ENCODE measurements around the gene CDH22.

Gene CDH22, protein sequence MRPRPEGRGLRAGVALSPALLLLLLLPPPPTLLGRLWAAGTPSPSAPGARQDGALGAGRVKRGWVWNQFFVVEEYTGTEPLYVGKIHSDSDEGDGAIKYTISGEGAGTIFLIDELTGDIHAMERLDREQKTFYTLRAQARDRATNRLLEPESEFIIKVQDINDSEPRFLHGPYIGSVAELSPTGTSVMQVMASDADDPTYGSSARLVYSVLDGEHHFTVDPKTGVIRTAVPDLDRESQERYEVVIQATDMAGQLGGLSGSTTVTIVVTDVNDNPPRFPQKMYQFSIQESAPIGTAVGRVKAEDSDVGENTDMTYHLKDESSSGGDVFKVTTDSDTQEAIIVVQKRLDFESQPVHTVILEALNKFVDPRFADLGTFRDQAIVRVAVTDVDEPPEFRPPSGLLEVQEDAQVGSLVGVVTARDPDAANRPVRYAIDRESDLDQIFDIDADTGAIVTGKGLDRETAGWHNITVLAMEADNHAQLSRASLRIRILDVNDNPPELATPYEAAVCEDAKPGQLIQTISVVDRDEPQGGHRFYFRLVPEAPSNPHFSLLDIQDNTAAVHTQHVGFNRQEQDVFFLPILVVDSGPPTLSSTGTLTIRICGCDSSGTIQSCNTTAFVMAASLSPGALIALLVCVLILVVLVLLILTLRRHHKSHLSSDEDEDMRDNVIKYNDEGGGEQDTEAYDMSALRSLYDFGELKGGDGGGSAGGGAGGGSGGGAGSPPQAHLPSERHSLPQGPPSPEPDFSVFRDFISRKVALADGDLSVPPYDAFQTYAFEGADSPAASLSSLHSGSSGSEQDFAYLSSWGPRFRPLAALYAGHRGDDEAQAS

GRCh38 chr20:46308258-46309157 is at the start of gene CDH22:
Gene CDH22, minus strand, starts transcription at chr20:46308498. Its CDS starts 57,204 bp downstream, at chr20:46251294.
- peak; percentile 82 for DNase-seq (ENCODE audit: low spot score)

DNA sequence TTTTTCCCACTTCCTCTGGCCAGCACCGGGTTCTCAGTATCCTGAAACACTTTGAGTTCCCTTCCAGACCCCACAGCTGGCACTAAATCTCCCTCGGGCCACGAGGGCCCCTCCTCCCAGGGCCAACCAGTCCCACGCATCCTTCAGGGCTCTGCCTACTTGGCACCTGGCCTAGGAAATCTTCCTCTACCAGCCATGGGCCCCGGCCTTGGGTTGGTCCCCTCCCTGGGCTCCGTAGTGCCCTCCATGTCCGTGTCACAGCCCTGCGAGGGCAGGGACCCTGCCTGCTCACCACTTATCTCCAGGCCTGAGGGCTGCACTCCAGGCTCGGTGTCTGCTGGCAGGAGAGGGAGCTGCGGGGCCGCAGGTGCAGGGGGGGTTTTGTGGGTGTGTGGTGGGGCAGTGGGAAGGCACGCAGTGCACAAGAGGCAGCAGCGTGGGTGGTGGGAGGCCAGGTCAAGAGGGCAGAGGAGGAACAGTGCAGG is 48.8 kb upstream of the CDH22 start:
- no peak for DNase-seq (ENCODE audit: low spot score)

DNA sequence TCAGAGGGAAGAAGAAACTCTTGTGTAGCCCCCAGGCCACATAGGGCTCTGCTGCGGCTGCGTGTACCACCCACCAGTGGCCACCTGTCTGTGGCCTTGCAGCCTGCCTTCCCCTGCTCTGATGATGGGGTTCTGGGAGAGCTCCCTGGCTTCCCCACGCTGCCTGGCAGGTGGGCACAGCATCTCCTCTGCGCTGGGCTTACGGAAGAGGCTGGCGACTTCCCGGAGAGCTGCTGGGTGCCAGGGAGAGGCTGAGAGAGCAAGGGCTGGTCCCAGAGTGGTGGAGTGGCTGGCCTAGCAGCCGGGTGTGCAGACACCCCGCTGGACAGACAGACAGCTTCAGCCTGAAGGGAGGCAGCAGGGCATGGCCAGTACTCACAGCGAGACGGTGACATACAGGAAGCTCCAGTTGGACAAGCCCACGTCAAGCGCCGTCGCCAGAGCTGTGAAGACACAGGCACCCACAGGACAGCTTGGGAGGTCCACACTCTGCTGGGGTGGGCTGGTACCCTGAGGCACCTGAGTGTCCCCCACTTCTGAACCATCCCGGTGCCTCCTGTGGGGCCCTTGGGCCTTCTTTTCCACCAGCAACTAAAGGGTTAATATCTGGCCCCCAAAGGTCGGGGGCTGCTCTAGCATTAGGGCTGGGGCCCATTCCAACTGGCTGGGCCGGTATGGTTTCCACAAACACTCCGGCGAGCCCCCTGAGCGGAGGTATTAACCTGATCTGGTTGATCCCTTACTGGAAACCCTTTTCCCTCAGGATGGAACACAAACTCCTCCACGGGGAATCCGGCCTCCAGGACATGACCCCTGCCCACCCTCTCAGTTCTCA is 48.1 kb upstream of the CDH22 start:
- no peak for DNase-seq (ENCODE audit: low spot score)

DNA sequence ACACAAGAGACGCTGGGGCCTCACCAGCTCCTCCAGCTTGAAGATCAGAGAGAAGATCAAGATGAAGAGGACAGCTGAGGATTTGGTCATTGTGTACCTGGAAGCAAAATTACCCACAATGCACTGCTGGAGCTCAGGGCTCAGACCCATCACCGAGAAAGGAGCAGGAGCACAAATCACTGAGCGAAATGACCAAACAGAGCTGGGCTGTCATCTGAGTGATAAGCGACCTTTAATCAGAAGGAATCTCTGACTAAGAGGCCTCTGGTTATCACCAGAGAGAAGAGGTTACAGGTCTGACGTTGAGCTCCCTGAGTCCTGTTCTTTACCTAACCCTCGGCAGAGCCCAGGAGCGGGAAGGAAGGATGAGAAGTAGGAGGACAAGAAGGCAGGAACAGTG is 47.5 kb upstream of the CDH22 start:
- DNase-seq (ENCODE audit: low spot score): no peak

DNA sequence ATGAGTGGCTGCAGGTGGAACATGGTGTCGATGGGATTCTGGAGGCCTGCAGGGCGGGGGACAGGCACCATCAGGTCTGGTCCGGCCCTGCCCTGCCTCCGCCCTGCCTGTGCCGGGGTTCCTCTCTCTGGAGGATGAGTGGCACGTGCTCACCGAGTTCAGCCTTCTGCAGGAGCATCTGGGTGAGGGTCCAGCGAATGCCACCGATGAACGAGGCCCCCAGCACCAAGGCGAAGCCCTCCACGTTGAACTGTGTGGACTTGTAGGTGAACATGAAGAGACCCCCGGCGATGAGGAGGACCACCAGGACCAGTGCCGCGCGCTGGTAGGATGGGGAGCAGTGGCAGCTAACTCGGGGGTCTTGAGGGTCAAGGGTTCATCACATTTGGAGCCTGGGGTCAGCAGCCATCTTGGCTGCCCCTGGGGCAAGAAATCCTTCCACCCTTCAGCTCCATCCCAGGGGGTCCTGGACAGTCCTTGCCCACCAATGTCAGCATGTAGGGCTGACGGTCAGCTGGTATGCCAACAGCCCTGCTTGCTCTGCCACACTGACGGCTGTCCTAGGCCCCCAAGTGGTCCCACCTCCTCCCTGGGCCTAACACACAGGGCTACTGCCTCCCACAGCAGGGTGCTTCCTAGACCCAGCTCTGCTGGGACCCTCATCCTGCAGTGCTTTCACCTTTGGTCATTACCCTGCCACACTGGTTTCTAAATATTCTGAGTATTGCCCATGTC is 46.8 kb upstream of the CDH22 start:
- DNase-seq (ENCODE audit: low spot score): no peak

DNA sequence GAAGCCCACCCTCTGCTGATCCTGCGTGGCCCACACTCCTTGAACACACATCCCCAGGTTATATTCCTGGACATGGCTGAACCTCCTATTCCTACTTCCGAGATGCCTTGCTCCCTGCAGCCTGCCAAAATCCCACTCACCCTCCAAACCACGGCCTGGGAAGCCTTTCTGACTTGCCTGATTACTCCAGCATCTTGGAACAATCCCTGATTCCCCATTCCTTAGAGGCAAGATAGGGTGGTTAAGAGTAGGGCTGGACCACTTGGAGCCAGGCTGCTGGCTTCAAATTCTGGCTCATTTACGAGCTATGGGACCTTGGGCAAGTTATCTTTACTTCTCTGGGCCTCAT is 45.9 kb upstream of the CDH22 start:
- no peak for DNase-seq (ENCODE audit: low spot score)

- no peak for DNase-seq (ENCODE audit: low spot score)
Measured at GRCh38 chr20:46353500-46354206, 45.4 kb upstream of the CDH22 start.

DNA sequence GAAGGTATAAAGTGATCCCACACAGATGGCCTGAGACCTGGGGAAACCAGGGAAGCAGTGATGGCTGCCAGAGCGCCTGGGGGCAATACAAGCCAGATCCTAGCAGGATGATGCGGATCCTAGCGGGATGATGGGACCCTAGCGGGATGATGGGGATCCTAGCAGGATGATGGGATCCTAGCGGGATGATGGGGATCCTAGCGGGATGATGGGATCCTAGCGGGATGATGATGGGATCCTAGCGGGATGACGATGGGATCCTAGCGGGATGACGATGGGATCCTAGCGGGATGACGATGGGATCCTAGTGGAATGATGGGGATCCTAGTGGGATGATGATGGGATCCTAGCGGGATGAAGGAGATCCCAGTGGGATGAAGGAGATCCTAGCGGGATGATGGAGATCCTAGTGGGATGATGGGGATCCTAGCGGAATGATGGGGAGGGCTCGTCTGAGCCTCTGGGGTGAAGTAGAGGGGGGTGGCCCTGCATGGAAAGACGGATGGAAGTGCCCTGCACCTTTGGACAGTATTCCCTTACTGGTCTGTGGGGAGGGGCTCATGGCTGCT is 44.2 kb upstream of the CDH22 start:
- DNase-seq (ENCODE audit: low spot score): no peak

DNA sequence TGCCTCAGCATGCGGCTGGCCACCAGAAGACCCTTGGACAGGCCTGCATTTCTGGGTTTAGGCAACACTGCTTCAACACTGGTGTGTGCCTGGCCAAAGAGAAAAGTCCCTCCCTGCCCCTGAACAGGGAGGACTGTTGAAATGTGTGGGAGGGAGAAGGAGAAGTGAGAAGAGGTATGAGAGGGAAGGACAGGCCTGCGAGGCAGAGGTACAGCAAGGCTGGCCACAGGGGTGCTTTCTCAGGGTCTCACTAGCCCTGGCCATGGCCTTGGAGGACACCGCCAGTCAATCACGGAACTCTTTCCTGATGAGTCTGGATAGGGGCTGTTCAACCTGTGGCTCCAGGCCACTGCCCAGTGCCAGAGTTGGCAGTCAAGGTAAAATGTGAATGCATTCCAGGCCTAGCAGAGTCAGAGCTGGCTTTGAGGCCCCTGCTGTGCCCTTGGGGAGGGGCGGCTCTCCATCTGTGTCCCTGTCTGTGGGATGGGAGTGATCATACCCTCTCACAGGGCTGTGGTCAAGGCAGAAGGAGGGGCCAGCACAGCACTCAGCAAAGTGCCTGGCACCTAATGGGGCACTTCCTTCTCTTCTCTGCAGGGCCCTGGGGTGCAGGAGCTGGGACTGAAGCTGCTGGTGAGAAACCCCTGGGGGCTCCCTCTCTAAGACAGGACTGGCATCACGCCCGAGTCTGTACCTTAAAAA is 43.2 kb upstream of the CDH22 start:
- no peak for DNase-seq (ENCODE audit: low spot score)

GRCh38 chr20:46350986-46351267 is 42.6 kb upstream of the CDH22 start:
- no peak for DNase-seq (ENCODE audit: low spot score)

DNA sequence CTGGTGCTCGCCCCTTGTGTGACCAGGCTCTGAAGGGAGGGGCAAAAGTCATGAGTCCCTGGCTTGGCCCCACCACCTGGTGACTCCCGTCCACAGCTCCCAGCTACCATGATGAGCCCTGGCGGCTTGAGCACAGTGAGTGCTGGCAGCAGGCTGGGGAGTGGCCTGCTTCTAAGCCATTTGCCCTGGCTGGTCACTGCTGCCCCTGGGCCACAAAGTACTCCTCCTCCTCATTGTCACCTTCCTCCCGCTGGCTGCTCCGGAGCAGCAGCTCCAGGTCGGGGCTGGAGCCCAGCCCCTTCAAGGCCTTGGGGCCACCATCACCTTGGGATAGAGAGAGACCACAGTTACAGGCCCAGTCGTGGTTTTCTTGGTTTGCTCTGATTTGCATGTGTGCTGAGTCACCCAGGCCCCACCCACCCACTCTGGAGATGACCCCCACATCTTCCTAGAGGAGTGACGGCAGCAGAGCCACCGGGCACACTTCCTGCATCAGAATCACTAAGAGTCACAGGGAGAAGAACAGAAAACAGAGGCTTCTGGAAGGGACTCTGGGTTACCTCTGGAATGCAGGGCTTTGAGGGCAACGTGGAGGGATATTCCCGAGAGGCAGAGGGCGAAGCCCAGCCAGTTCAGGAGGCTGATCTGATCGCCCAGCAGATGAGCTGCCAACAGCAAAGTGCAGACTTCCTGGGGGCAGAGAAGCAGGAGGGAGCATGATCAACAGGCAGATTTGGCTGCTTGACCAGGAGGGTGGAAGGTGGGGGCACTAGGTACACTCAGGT is 42.1 kb upstream of the CDH22 start:
- DNase-seq (ENCODE audit: low spot score): peak; percentile 68

GRCh38 chr20:46349742-46350056 is 41.4 kb upstream of the CDH22 start:
- no peak for DNase-seq (ENCODE audit: low spot score)

- peak; percentile 75 for DNase-seq (ENCODE audit: low spot score)
Measured at GRCh38 chr20:46349035-46349741, 40.9 kb upstream of the CDH22 start.

- peak; percentile 49 for DNase-seq (ENCODE audit: low spot score)
Measured at GRCh38 chr20:46347841-46348803, 39.8 kb upstream of the CDH22 start.

GRCh38 chr20:46346770-46347169 is 38.5 kb upstream of the CDH22 start:
- no peak for DNase-seq (ENCODE audit: low spot score)

DNA sequence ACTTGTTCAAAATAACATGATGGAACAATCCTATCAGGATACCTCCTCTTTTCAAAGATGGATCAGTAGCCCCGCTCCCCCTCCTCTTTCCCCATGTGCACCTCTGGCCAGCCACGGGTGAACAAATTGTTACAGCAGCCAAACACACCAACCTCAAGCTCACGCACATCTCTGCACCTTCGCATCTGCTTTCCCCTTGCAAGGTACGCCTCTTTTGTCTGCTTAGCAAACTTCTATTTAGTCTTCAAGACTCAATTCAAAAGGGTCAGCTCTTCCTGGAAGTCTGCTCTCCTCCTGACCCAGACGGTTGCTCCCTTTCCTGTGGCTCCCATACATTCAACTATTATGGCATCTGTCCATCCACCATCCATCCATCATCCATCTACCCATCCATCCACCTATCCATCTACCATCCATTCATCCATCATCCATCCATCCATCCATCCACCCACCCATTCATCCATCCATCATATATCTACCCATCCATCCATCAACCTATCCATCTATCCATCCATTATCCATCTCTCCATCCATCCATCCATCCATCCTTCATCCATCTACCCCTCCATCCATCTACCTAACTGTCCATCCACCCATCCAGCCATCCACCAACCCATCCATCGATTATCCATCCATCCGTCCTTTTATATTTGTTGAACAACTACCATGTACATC is 36.3 kb upstream of the CDH22 start:
- DNase-seq (ENCODE audit: low spot score): no peak
